Activated CD4-positive, alpha-beta T cell treated with anti-CD3 and anti-CD28 coated beads, Interleukin-2, Interleukin-6, amounts not matched to agents 100 ng/mL and 50 ng/mL, durations not matched to agents 16 hours and 8 hours (primary cell): ENCODE measurements around the gene MCM6.
"Not testable (repeated sequence)": the region's sequence is repeated elsewhere in the genome, so short reads cannot be mapped to it uniquely, and the experiment has no call there.

Experiments
- DNase-seq: peaks from one replicate; pipeline ENCODE4 v3.0.0-alpha.2; 2020

The MCM6 gene

GRCh38 chr2:135876066-135876711, at the start of gene MCM6:
MCM6 (minus strand) TSS chr2:135876443; CDS start chr2:135876365, 78 bp downstream.
- DNase-seq: peak; percentile 100

DNA sequence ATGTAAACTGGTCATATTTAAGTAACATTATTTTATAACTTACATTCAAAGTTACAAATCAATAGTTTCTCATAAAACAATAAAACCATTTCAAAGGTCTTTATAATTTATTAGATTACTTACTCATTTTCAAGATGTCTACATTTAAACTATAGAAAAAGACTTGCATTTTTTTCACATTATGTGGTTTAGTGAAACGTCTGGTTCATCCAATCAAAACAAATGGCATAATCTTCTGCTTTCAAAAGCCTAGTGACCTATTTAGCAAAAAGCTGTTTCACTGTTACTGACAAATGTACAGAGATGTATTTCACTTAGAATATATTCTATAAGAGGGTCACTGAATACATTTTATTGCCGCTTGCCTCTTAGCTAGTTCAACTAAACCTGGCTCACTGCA, 49.3 kb upstream of the MCM6 start:
- no peak for DNase-seq

- DNase-seq: peak; percentile 51
These were observed 40.0 kb upstream of the MCM6 start for GRCh38 chr2:135916207-135916606.

DNA sequence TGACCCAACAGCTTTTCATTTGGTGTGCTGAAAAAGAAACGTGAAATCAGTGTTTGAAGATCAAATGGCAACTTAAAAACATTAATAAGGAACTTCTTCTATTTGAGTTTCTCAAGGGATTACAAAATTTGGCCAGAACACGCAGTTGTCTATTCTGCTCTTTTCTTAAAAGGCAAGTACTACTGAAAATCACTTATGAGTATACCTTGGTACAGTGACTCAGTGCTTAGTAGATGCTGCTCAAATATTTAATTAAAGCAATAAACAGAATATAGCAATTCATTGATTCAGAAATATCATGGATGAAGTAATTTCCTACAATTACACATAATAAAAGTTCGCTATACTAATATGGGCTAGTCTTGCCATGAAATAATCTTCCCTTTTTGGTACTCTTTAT, 38.2 kb upstream of the MCM6 start:
- no peak for DNase-seq

DNA sequence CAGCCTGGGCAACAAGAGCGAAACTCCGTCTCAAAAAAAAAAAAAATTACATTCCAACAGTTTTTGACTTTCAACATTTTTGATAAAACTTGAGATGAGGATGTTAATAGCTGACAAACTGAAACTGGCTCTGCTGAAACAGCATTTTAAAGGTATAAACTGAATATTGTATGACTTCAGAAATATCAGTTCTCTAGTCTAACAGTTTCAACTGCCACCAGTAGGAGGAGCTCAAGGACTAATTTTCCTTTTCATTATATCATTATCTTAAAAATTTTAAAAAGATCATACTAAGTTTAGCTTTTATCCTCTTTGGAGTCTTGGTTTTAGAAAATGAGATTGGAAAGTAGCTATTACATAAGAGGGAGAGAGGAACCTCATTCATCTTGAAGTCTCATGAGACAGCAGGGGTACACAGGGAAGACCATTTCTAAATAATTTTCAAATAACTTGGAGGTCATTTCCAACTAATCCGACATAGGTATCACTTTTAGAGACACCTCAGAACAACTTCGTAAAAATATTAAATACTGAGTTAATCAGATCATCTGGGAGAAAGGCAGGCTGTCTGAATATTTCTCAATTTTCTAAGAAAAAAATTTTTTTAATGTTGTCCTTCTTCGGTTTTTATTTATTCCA, 37.6 kb upstream of the MCM6 start:
- peak; percentile 65 for DNase-seq

GRCh38 chr2:135909976-135910375, 33.7 kb upstream of the MCM6 start:
- DNase-seq: no peak

DNA sequence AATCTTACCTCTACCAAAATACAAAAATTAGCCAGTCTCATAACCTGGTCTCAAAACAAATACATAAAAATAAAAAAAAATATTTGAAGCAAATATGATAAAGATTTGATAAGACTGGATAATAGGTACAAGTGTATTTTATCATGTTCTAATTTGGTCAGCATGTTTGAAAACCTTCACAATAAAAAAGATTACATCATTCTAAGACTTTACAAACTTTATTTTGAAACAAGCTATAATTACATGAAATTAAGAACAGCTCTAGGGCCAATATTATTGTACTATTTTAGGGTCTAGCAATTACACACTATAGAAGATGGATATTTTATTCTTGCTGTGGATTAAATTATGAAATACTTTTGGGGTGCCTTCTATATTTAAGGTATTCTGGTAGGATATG, 29.4 kb upstream of the MCM6 start:
- no peak for DNase-seq

DNA sequence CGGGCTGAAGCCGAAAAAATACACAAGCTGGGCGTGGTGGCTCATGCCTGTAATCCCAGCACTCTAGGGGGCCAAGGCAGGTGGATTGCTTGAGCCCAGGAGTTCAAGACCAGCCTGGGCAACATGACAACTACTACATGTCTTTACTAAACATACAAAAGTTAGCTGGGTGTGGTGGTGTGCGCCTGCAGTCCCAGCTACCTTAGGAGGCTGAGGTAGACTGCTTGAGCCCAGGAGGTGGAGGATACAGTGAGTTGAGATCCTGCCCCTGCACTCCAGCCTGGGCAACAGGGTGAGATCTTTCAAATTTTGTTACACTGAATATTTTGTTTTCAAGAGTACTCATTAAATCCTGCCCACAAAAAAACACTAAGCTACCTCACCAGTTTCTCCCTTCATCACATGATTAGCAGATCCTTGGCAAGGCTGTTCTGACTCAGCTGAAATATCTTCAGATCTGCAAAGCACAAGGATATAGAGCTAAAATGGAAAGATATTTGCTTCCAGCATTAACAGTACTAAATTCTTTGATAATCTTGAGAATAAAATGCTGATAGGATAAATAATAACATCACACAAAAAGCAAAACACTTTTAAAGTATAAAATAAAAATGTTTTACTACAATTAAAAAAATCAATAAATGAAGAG, 28.2 kb upstream of the MCM6 start:
- DNase-seq: peak; percentile 20

DNA sequence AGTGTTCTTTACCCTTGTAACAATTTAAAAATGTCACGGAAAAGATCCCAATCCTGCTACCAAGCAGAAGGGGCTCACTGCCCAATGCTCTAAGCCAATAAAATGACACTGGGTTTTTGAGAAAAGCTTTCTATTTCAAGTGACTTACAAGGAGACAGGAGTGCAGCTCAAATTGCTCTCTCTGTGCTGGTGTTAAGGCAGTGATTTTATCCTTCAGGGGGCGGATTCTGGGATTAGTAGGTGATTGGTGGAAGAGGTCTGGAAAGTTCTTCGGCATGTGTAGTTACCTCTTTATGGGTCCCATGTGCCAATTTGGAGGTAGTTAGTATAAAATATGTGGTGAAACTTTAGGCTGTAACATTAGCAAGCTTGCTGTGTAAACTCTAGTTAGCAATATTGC, 27.4 kb upstream of the MCM6 start:
- DNase-seq: no peak

GRCh38 chr2:135899567-135899966, 23.3 kb upstream of the MCM6 start:
- no peak for DNase-seq

DNA sequence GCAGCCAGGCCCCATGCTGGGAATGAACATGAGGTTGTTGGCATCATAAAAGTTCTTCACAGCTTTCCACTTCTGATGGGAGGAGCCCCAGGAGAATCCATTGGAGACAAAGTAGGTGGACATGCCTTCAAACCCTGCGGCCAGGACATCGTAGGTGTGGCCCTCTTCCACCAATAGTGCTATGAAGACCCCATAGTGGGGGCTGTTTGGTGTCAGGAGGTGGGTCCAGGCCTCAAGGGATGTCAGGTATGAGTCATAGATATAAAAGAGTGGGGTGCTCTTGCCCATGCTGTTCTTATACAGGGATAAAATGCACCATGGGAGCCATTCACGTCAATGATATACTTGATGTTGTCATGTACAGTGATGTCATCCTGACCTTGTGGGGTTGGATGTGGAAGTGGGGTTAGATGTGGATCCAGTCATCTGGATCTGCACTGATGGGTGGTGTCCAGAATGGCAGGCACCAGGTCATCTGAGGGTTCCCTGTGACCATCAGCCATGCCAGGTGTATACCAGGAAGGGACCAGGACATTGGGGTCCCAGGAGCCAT, 22.1 kb upstream of the MCM6 start:
- DNase-seq: no peak

- no peak for DNase-seq
These were observed 18.7 kb upstream of the MCM6 start for GRCh38 chr2:135894930-135895329.

- no peak for DNase-seq
These were observed 17.1 kb upstream of the MCM6 start for GRCh38 chr2:135893374-135893794.

GRCh38 chr2:135890835-135891234, 14.6 kb upstream of the MCM6 start:
- no peak for DNase-seq

GRCh38 chr2:135890149-135890548, 13.9 kb upstream of the MCM6 start:
- DNase-seq: no peak

DNA sequence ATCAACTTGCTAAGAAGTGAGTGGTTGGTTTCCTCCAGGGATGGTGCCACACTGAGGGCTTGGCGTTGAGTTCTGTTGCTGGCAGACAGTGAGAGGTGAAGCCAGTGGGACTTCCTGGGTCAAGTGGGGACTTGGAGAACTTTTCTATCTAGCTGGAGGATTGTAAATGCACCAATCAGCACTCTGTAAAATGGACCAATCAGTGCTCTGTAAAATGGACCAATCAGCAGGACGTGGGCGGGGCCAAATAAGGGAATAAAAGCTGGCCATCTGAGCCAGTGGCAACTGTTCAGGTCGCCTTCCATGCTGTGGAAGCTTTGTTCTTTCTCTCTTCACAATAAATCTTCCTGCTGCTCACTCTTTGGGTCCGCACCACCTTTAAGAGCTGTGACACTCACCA, 12.3 kb upstream of the MCM6 start:
- not testable (repeated sequence) for DNase-seq

DNA sequence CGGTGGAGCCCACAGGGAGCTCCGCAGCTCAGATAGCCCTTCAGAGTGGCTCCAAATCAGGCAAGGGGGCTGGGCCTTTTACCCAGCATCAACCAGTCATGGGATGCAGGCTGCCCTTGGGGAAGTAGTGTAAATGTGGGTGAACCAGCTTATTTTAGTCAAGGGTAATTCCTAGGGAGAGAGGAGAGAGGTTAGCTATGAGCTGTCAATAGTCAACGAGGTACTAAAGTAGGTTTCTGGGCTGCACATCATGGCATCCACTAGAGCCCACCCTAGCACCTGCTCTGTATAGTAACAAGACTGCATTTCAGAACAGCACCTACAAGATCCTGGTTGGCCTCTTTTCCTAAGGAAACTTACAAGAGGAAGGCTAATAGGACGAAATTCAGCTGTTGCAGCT, 9.5 kb upstream of the MCM6 start:
- no peak for DNase-seq

- DNase-seq: no peak
These were observed 6.2 kb upstream of the MCM6 start for GRCh38 chr2:135882415-135882814.

DNA sequence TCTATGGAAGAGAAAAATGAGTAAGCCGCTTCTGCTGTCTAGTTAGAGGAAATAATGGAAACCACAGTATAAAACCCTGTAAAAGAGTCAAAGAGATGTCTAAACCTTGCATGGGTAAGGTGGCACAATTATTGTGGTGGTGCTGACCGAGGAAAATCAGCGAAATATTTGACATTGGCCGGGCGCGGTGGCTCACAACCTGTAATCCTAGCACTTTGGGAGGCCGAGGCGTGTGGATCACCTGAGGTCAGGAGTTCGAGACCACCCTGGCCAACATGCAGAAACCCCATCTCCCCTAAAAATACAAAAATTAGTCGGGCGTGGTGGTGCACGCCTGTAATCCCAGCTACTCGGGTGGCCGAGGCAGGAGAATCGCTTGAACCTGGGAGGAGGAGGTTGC, 527 bp upstream of the MCM6 start:
- DNase-seq: not testable (repeated sequence)

- DNase-seq: peak; percentile 86
These were observed 665 bp downstream of the MCM6 start for GRCh38 chr2:135875491-135876065.

DNA sequence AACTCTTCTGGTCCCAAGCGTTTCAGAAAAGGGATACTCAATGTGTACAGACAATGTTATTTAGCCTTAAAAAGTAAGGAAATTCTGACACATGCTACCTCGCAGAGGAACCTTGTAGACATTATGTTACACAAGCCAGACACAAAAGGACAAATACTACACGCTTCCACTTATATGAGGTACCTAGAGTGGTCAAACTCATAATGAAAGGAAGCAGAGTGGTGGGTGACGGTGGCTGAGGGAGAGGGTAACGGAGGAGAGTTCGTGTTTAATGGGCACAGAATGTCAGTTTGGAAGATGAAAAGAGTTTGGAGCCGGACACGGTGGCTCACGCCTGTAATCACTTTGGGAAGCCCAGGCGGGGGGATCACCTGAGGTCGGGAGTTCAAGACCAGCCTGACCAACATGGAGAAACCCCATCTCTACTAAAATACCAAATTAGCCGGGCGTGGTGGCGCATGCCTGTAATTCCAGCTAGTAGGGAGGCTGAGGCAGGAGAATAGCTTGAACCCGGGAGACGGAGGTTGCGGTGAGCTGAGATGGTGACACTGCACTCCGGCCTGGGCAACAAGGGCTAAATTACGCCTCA, 1.4 kb downstream of the MCM6 start:
- peak; percentile 53 for DNase-seq

- peak; percentile 74 for DNase-seq
These were observed 5.7 kb downstream of the MCM6 start for GRCh38 chr2:135870571-135870970.

- no peak for DNase-seq
These were observed 13.0 kb downstream of the MCM6 start for GRCh38 chr2:135863233-135863632.
